DOHH2 (cell line): Measurements from ENCODE around the gene LUC7L2.

Experiments used
- EZH2phosphoT487 ChIP-seq: fragments of 200-600 bp; sonication (generic); IDR thresholded peaks from 2 replicates; pipeline ENCODE4 v1.6.1; 2017; ENCODE audit warnings: borderline replicate concordance, mild to moderate bottlenecking, antibody characterized with exemption, low read length, moderate library complexity, mixed read lengths
- TF ChIP-seq, protein P1 (sequence below): fragments of 200-600 bp; sonication (generic); IDR thresholded peaks from one replicate; pipeline ENCODE4 v1.5.1; 2014; ENCODE audit warnings: antibody characterized with exemption, mild to moderate bottlenecking, low read depth, low read length; ENCODE audit not compliant: poor library complexity, severe bottlenecking

- TF ChIP-seq, protein P1, sequence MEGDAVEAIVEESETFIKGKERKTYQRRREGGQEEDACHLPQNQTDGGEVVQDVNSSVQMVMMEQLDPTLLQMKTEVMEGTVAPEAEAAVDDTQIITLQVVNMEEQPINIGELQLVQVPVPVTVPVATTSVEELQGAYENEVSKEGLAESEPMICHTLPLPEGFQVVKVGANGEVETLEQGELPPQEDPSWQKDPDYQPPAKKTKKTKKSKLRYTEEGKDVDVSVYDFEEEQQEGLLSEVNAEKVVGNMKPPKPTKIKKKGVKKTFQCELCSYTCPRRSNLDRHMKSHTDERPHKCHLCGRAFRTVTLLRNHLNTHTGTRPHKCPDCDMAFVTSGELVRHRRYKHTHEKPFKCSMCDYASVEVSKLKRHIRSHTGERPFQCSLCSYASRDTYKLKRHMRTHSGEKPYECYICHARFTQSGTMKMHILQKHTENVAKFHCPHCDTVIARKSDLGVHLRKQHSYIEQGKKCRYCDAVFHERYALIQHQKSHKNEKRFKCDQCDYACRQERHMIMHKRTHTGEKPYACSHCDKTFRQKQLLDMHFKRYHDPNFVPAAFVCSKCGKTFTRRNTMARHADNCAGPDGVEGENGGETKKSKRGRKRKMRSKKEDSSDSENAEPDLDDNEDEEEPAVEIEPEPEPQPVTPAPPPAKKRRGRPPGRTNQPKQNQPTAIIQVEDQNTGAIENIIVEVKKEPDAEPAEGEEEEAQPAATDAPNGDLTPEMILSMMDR, result no peak
- no peak for TF ChIP-seq EZH2phosphoT487
Observed at GRCh38 chr7:139367438-139368155, 7.9 kb downstream of the LUC7L2 start.
